CD8-positive, alpha-beta memory T cell (primary cell): ENCODE data around the gene HOXD8. TPM values are rescaled to one million over a fixed set of nuclear protein-coding genes. Genes with fewer than 3 reads are reported as not detected.

Experiments used
- CTCF ChIA-PET: fragments of 350-600 bp; sonication (Branson Sonifier 250); formaldehyde crosslinking; loops from one replicate; lab custom pipeline; 2021; ENCODE audit warnings: antibody characterized with exemption; lab: Charles Lee
- POLR2A ChIA-PET: fragments of 350-600 bp; sonication (Branson Sonifier 250); formaldehyde crosslinking; loops from one replicate; lab custom pipeline; 2021; ENCODE audit warnings: antibody characterized with exemption; lab: Charles Lee
- DNase-seq, 5 donors: peaks; one replicate each; pipeline versions ENCODE4 v3.0.0 to v3.0.0-alpha.2; 2020 to 2022; ENCODE audit warnings: mixed read lengths in 1 of 5
- H3K27ac ChIP-seq: one replicate; pipeline ENCODE4 v1.7.0; 2013; ENCODE audit warnings: low read depth, mild to moderate bottlenecking, low read length, moderate library complexity
- H3K27me3 ChIP-seq: 2 replicates; pipeline ENCODE4 v1.7.0; 2013; ENCODE audit warnings: low read length, mild to moderate bottlenecking; ENCODE audit not compliant: insufficient read depth, poor library complexity, severe bottlenecking
- H3K36me3 ChIP-seq: 2 replicates; pipeline ENCODE4 v1.7.0; 2013; ENCODE audit warnings: mild to moderate bottlenecking, low read length, moderate library complexity; ENCODE audit not compliant: insufficient read depth
- H3K4me1 ChIP-seq: 2 replicates; pipeline ENCODE4 v1.7.0; 2013; ENCODE audit warnings: mild to moderate bottlenecking, low read length, moderate library complexity; ENCODE audit not compliant: insufficient read depth
- H3K4me3 ChIP-seq: 2 replicates; pipeline ENCODE4 v1.7.0; 2013; ENCODE audit warnings: mild to moderate bottlenecking, low read length
- H3K9me3 ChIP-seq: 2 replicates; pipeline ENCODE4 v1.7.0; 2013; ENCODE audit warnings: mild to moderate bottlenecking, low read length
- H3K27ac Mint-ChIP-seq, 8 donors: one replicate each; pipeline ENCODE4 v1.8.0; 2020 to 2021; ENCODE audit warnings: mixed read lengths in 8 of 8, mild to moderate bottlenecking in 6 of 8, inconsistent platforms in 3 of 8, moderate library complexity in 3 of 8
- H3K27me3 Mint-ChIP-seq, 2 donors: one replicate each; pipeline ENCODE4 v1.8.0; 2020 to 2021; ENCODE audit warnings: mixed read lengths in 2 of 2, mild to moderate bottlenecking in 1 of 2, moderate library complexity in 1 of 2
- H3K36me3 Mint-ChIP-seq, 3 donors: one replicate each; pipeline ENCODE4 v1.8.0; 2020 to 2021; ENCODE audit warnings: mixed read lengths in 3 of 3, inconsistent platforms in 1 of 3, mild to moderate bottlenecking in 1 of 3
- H3K4me1 Mint-ChIP-seq, 3 donors: one replicate each; pipeline ENCODE4 v1.8.0; 2020 to 2021; ENCODE audit warnings: mixed read lengths in 3 of 3, inconsistent platforms in 1 of 3, mild to moderate bottlenecking in 1 of 3
- H3K4me3 Mint-ChIP-seq, 7 donors: one replicate each; pipeline ENCODE4 v1.8.0; 2020 to 2021; ENCODE audit warnings: mixed read lengths in 7 of 7, mild to moderate bottlenecking in 6 of 7, moderate library complexity in 4 of 7, inconsistent platforms in 2 of 7
- H3K9me3 Mint-ChIP-seq, 5 donors: one replicate each; pipeline ENCODE4 v1.8.0; 2020 to 2022; ENCODE audit warnings: mixed read lengths in 5 of 5, mild to moderate bottlenecking in 3 of 5, moderate library complexity in 2 of 5, inconsistent platforms in 1 of 5
- polyA plus RNA-seq: library from polyadenylated mRNA; unstranded; fragments of 300-500 nt; fragmentation: Illumina TruSeq; gene quantifications from one replicate; pipeline ENCODE4 v1.2.3, GENCODE V29; 2021
- total RNA-seq, 2 experiments: library from RNA; stranded (reverse); gene quantifications; one replicate each; pipeline ENCODE4 v1.2.3, GENCODE V29; 2021

HOXD8 gene
- total and polyA plus RNA-seq, 3 experiments from 2014 or later, result not detected

DNA sequence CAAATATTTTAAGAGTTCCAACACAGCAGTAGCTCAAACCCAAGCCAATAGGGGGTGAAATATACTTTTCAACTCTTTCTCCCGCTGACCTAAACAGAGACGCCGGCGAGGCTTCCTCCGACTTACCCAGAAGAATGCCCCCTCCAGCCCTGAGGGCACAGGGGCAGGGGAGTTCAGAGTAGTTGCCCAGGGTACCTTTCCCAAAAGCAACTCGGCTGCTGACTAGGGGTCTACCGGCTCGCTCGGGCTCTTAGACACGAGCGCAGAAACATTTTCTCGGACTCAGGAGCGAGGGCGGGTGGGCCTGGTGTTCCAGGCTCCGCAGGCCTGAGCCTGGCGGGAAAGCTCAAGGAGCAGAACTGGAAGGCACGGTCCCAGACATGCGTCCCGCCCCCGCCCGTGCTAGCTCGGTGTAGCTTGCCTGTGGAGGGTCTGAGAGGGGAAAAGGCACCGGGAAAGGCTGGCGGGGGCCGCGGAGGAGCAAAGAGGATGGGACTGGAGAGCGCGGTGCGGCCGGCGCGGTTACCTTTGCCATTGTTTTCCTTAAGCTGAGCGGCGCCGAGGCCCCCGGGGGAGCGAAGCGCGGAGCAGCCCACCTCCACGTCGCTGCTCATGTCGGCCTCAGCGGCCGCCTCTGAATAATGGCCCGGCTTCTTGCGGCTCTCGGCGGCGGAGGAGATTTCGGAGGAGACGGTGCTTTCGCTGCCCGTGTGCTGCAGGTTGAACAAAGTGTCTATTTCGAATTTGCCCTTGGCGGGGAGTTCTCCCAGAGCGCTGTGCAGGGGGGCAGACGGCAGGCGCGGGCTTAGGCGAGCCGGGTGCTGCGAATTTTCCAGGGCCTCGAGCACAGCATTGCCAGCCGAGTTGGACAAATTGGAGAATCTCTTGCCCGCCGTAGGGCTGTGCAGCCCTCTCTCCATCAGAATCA, 46.4 kb upstream of the HOXD8 start:
- POLR2A ChIA-PET, result no interaction called here
- H3K4me1 ChIP-seq, result peaks cover 6% of the 10 kb centered on the region
- no peak overlapping the region for H3K4me3 ChIP-seq
- CTCF ChIA-PET, result interaction anchor here (1.2 kb wide), 1 partner anchor 44 kb away, joined by 5 read pairs; no protein-coding TSS in a partner anchor
- no peak overlapping the region for H3K27ac ChIP-seq
- H3K4me1 Mint-ChIP-seq, result peaks cover 12 to 14% (median 13%) of the 10 kb centered on the region in 3 donors
- peaks cover 21% of the 10 kb centered on the region for H3K9me3 ChIP-seq
- H3K27me3 Mint-ChIP-seq, result peaks cover 85 to 90% of the 10 kb centered on the region in 2 donors
- no peaks in the 10 kb centered on the region for H3K36me3 ChIP-seq
- peaks cover 11 to 70% (median 66%) of the 10 kb centered on the region in 5 donors for H3K9me3 Mint-ChIP-seq
- H3K4me3 Mint-ChIP-seq, result peak overlapping the region; percentile 20 to 74 (median 63)
- DNase-seq, result no peak
- H3K36me3 Mint-ChIP-seq, result peaks cover 0 to 8% (median 4%) of the 10 kb centered on the region in 3 donors
- H3K27ac Mint-ChIP-seq, result peak overlapping the region in 6 of 8 donors; percentile 12 to 95 (median 70)
- peaks cover 93% of the 10 kb centered on the region for H3K27me3 ChIP-seq

DNA sequence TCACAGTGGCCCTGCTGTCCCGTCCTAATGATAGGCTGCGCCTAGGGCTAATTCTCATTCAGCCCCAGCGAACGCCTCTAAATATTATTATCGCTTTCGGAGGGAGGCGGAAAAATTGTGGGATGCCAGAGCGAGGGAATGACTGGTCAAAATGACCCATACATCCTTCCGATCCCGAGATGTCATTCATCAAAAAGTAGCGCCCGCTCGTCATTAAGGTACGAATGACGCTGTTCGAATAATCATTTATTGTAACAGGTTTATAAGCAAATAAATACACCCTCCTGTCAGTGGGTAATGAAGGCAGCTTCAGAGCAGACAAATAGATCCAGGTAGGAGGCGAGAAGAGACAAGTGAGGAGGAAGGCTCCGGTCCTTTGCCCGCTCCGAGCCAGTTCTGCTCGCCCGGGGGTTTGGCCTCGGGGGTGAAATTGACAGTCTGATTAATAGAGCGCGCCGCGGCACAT, 45.7 kb upstream of the HOXD8 start, which contains the start of gene EVX2:
EVX2 (minus strand) TSS at position 167 of the 466 bp plus-strand sequence. CDS start 186 bp downstream, outside the sequence.
- Mint-ChIP-seq H3K4me3 (peak within 1 kb of the TSS; percentile 20 to 74 (median 67)), H3K4me1 (peaks cover 13 to 18% (median 17%) of the 10 kb centered on the region in 3 donors)
- no peaks in the 10 kb centered on the region for H3K36me3 ChIP-seq

DNA sequence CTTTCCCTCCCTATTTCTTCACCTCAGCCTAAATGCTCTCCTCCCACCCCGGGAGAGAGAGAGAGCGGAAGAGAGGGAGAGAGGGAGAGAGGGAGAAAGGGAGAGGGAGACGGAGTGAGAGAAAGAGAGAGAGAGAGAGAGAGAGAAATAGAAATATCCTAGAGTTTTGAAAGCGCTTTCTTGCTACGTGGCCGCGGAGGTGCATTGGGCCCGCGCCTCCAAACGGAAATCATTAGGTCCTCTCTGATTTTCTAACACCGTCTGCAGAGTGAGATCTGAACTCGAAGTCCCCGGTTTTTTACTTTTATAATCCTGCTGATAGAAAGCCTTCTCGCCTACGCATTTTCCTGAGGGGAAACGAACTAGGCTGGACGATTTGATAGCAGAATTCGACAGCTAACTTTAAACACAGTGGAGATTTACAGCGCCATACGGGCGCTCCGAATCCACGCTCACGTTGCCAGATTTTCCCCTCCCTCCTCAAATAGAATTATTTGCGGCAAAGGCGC, 44.8 kb upstream of the HOXD8 start:
- Mint-ChIP-seq H3K4me1 (peaks cover 6 to 11% (median 11%) of the 10 kb centered on the region in 3 donors), H3K9me3 (peaks cover 4 to 58% (median 55%) of the 10 kb centered on the region in 5 donors), H3K27ac (peak overlapping the region in 6 of 8 donors; percentile 2 to 95 (median 70)), H3K36me3 (peaks cover 0 to 8% (median 4%) of the 10 kb centered on the region in 3 donors), H3K27me3 (peaks cover 85 to 89% of the 10 kb centered on the region in 2 donors), H3K4me3 (peak overlapping the region in 4 of 7 donors; percentile 52 to 70 (median 68))
- no peaks in the 10 kb centered on the region for H3K4me1 ChIP-seq
- H3K9me3 ChIP-seq, result peaks cover 21% of the 10 kb centered on the region
- H3K27me3 ChIP-seq, result peaks cover 93% of the 10 kb centered on the region
- ChIA-PET POLR2A (interaction anchor here (0.6 kb wide), 1 partner anchor 823 kb away, joined by 4 read pairs; no protein-coding TSS in a partner anchor), CTCF (no interaction called here)
- no peak overlapping the region for H3K27ac ChIP-seq
- DNase-seq, result no peak
- H3K36me3 ChIP-seq, result no peaks in the 10 kb centered on the region
- H3K4me3 ChIP-seq, result no peak overlapping the region

More for the DNA sequence above, 45.7 kb upstream of the HOXD8 start, which contains the start of gene EVX2:
- Histone ChIP-seq H3K4me3 (no peak within 1 kb of the TSS), H3K27me3 (peaks cover 93% of the 10 kb centered on the region), H3K4me1 (peaks cover 6% of the 10 kb centered on the region), H3K27ac (no peak within 1 kb of the TSS), H3K9me3 (peaks cover 21% of the 10 kb centered on the region)
- POLR2A ChIA-PET, result no interaction called here
- CTCF ChIA-PET, result interaction anchor here (1.2 kb wide), 1 partner anchor 43 kb away, joined by 5 read pairs; no protein-coding TSS in a partner anchor
- Mint-ChIP-seq H3K27me3 (peaks cover 85 to 89% of the 10 kb centered on the region in 2 donors), H3K9me3 (peaks cover 4 to 63% (median 62%) of the 10 kb centered on the region in 5 donors), H3K36me3 (peaks cover 0 to 8% (median 4%) of the 10 kb centered on the region in 3 donors), H3K27ac (peak within 1 kb of the TSS in 7 of 8 donors; percentile 2 to 95 (median 72))
- no peak for DNase-seq

DNA sequence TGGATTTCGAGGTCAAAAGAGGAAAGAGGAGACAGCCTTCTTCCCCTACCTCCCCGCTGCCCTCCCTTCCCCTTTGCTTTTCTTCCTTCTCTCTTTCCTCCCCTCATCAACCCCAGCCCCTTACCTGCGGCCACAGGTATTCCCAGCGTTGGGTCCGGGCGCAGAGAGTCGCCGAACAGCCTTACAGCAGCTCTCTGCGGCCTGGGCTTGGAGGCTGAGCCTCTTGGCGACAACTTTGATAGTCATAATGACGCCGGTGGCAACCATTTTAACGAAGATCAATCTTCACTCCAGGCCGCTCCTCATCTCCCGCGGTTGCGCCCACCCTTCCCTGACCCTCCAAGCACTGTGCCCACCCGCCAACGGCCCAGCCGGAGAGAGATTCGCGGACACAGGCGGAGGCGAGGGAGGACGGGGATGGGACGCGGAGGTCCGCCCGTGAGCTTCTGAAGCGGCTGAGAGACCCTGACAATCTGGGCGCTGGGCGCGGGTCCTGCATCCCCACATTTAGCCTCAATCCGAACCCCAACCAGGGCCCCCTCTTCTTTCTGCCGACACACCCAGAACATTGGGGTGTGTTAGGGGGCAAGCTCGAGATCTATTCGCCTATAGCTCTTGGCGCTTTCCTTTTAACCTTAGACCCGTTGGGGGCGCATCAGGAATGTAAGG, 44.3 kb upstream of the HOXD8 start:
- Histone ChIP-seq H3K27me3 (peaks cover 97% of the 10 kb centered on the region), H3K27ac (no peak overlapping the region), H3K4me3 (no peak overlapping the region), H3K4me1 (no peaks in the 10 kb centered on the region), H3K36me3 (no peaks in the 10 kb centered on the region), H3K9me3 (peaks cover 21% of the 10 kb centered on the region)
- Mint-ChIP-seq H3K27ac (peak overlapping the region in 4 of 8 donors; percentile 24 to 95 (median 62)), H3K4me1 (peaks cover 5 to 10% (median 10%) of the 10 kb centered on the region in 3 donors), H3K36me3 (peaks cover 0 to 8% (median 4%) of the 10 kb centered on the region in 3 donors), H3K27me3 (peaks cover 90 to 94% of the 10 kb centered on the region in 2 donors), H3K4me3 (peak overlapping the region in 4 of 7 donors; percentile 5 to 70 (median 62)), H3K9me3 (peaks cover 4 to 58% (median 54%) of the 10 kb centered on the region in 5 donors)
- CTCF ChIA-PET, result interaction anchor here (1.0 to 1.3 kb wide), 2 partner anchors 12 to 25 kb away, joined by 4 to 8 read pairs; no protein-coding TSS in a partner anchor
- no peak for DNase-seq
- POLR2A ChIA-PET, result no interaction called here

DNA sequence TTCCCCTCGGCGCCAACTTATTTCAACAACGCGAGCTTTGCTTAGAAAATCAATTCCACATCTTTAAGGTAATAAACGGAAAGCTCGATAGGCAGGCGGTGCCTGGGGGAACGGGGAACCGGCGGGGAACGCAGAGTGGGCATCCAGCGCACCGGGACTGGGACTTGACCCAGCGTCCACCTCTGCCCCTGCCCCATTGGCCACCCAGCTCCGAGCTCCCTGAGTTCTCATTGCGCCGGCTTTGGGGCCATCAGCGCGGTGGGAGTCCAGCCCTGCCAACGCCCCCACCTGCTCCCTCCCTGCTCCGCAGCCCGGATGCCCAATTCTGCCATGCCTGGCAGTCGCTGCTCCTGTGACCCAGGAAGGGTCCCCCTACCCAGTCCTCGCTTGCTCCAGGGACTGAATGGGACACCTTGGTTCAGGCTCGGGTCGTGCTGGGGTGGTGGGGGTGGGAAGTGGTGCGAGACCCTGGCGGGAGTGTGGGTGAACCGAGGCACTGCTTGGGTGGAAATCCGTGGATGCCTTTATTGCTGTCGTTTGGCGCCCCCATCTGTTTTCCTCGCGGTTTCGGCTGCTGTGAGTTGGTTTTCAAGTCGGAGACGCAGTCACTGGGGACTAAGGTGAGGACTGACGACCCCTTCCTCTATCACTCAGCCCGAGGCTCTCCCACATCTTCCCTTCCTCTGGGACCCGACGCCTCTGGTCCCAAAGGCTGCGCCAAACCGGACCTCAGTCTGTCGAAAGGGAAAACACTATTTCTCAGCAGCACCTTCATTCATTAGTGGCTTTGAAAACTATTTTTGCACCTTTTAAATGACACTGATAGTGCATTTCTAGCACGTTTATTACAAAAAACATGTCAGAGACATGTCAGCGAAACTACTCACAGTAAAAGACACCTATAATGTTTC, 43.4 kb upstream of the HOXD8 start:
- DNase-seq, result no peak
- Histone ChIP-seq H3K9me3 (peaks cover 21% of the 10 kb centered on the region), H3K36me3 (no peaks in the 10 kb centered on the region), H3K4me3 (no peak overlapping the region), H3K4me1 (no peaks in the 10 kb centered on the region), H3K27me3 (peaks cover 99% of the 10 kb centered on the region), H3K27ac (no peak overlapping the region)
- Mint-ChIP-seq H3K27me3 (peaks cover 95 to 96% of the 10 kb centered on the region in 2 donors), H3K27ac (peak overlapping the region in 5 of 8 donors; percentile 12 to 94 (median 43)), H3K4me1 (peaks cover 5 to 8% (median 8%) of the 10 kb centered on the region in 3 donors), H3K9me3 (peaks cover 4 to 57% (median 55%) of the 10 kb centered on the region in 5 donors), H3K36me3 (peaks cover 0 to 6% (median 2%) of the 10 kb centered on the region in 3 donors), H3K4me3 (peak overlapping the region in 4 of 7 donors; percentile 29 to 89 (median 52))
- POLR2A ChIA-PET, result no interaction called here
- CTCF ChIA-PET, result interaction anchor here (1.0 to 1.3 kb wide), 2 partner anchors 11 to 24 kb away, joined by 4 to 8 read pairs; no protein-coding TSS in a partner anchor

DNA sequence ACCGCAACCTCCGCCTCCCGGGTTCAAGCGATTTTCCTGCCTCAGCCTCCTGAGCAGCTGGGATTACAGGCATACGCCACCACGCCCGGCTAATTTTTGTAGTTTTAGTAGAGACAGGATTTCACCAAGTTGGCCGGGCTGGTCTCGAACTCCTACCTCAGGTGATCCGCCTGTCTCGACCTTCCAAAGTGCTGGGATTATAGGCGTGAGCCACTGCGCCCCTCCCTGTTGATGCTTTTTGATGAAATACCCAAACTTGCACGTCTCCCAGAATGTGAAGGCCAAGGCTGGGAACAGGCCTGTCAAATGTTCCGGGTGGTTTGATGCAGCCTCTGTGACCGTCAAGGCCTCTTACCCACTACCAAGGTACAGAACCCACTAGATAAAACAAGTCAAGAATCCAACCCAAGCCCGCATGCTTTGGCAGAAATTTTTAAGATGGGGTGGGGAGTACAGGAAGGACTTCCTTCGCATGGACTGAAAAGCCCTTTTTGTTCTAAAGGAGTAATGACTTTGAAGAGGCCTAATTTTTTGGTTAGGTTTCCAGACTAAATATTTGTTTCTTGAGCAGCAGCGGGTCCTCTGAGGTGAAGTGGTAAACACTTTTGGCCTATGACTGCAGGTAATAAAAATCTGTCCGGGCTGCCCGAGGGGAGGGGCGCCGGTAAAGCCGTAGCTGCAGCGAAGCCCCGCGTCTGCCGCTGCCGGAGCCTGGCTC, 42.0 kb upstream of the HOXD8 start:
- DNase-seq, result no peak
- peaks cover 93 to 96% of the 10 kb centered on the region in 2 donors for H3K27me3 Mint-ChIP-seq
- peaks cover 10 to 15% (median 10%) of the 10 kb centered on the region in 3 donors for H3K4me1 Mint-ChIP-seq
- Histone ChIP-seq H3K4me1 (no peaks in the 10 kb centered on the region), H3K4me3 (no peak overlapping the region), H3K27ac (no peak overlapping the region), H3K36me3 (no peaks in the 10 kb centered on the region), H3K9me3 (peaks cover 21% of the 10 kb centered on the region), H3K27me3 (peaks cover 97% of the 10 kb centered on the region)
- POLR2A ChIA-PET, result no interaction called here
- H3K27ac Mint-ChIP-seq, result peak overlapping the region in 2 of 8 donors; percentile 57 to 94
- H3K9me3 Mint-ChIP-seq, result peaks cover 4 to 59% (median 51%) of the 10 kb centered on the region in 5 donors
- CTCF ChIA-PET, result interaction anchor here (1.9 kb wide), 1 partner anchor 10 kb away, joined by 5 read pairs; no protein-coding TSS in a partner anchor
- H3K4me3 Mint-ChIP-seq, result peak overlapping the region in 3 of 7 donors; percentile 44 to 89 (median 71)
- H3K36me3 Mint-ChIP-seq, result peaks cover 0 to 4% (median 2%) of the 10 kb centered on the region in 3 donors
